ENCODE data around the gene ADGRG6. TPM values are rescaled to one million over a fixed set of nuclear protein-coding genes. Genes with fewer than 3 reads are reported as not detected.

Gene ADGRG6
- total and polyA plus RNA-seq, 2 donors (not counting 3 experiments of a cell fraction or from before 2014, with no cell fraction given) = 99.3 to 166 TPM

DNA sequence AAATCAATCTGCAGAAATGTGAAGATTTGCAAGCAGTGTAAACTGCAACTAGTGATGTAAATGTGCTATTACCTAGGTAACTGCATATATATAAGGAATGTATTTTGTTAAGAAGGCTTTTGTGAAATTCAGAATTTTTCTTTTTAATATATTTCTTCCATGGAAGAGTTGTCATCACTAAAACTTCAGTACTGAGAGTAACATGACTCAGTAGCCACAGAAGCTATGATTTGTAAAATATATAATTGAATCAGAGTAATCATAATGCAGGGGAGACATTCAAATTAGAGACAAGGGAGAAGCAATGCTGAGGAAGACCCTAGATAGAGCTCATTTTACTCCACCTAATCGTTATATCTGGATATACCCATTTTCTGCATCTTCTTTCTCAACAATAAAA lies 141.7 kb downstream of the ADGRG6 start:
- no TSS peak for BruUV-seq (replicated peaks)
- Histone ChIP-seq H3K4me2 (ENCODE audit: insufficient read depth, low read length) (no peak overlapping the region), H3K9me3 (replicated peaks; ENCODE audit: control insufficient read depth, insufficient read depth, low read length) (no peaks in the 10 kb centered on the region), H3K27me3 (ENCODE audit: control insufficient read depth in 2 of 2, insufficient read depth in 2 of 2, low read length in 2 of 2) (no peaks in the 10 kb centered on the region), H3K27ac (ENCODE audit: insufficient read depth, low read depth, low read length) (no peak overlapping the region), H3K9ac (replicated peaks; ENCODE audit: extremely low read depth, insufficient read depth, low read length) (no peak overlapping the region), H2AFZ (ENCODE audit: low read depth, low read length) (no peak overlapping the region), H3K4me3 (replicated peaks in 1 of 3; ENCODE audit: insufficient read depth in 1 of 3, low read depth in 1 of 3, low read length in 3 of 3) (no peak overlapping the region), H3K4me1 (ENCODE audit: control insufficient read depth, extremely low read depth, insufficient read depth, low read length) (no peaks in the 10 kb centered on the region), H3K79me2 (ENCODE audit: control insufficient read depth, insufficient read depth, low read length) (no peaks in the 10 kb centered on the region), H4K20me1 (replicated peaks; ENCODE audit: control insufficient read depth, extremely low read depth, insufficient read depth, low read length) (no peaks in the 10 kb centered on the region), H3K36me3 (ENCODE audit: control insufficient read depth in 2 of 2, extremely low read depth in 1 of 2, insufficient read depth in 2 of 2, low read length in 2 of 2) (peaks cover 13 to 26% of the 10 kb centered on the region in 2 experiments), H3K9me1 (replicated peaks; ENCODE audit: control insufficient read depth, extremely low read depth, insufficient read depth, low read length) (no peaks in the 10 kb centered on the region)
- CTCF ChIA-PET = interaction anchor here (1.5 kb wide), 1 partner anchor 288 kb away, joined by 3 read pairs; no protein-coding TSS in a partner anchor
- no peak for TF ChIP-seq MYC (IDR thresholded peaks at IDR 0.05; ENCODE audit: low read depth, low read length)
- no peak for TF ChIP-seq POLR2A (IDR thresholded peaks at IDR 0.05; ENCODE audit: low read depth, low read length)
- no peak for TF ChIP-seq GATA2 (IDR thresholded peaks at IDR 0.05; ENCODE audit: insufficient read depth, insufficient read length, low read depth, low read length)
- TF ChIP-seq JUN (IDR thresholded peaks at IDR 0.05; ENCODE audit: borderline replicate concordance, insufficient read depth, insufficient read length, low read depth) = no peak
- TF ChIP-seq EZH2 (IDR thresholded peaks at IDR 0.05; ENCODE audit: borderline replicate concordance, low read depth, low read length, severe bottlenecking) = no peak
- TF ChIP-seq POLR2AphosphoS5 (IDR thresholded peaks at IDR 0.05; ENCODE audit: insufficient read depth, low read depth, low read length) = no peak
- TF ChIP-seq, protein P1, sequence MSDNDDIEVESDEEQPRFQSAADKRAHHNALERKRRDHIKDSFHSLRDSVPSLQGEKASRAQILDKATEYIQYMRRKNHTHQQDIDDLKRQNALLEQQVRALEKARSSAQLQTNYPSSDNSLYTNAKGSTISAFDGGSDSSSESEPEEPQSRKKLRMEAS (IDR thresholded peaks at IDR 0.05; ENCODE audit: insufficient read depth, insufficient read length) = no peak
- DNase-seq (ENCODE audit: low read depth, low spot score) (no peak), FAIRE-seq (no peak)
- intact Hi-C loops (cut with micrococcal nuclease) (no loop called here), dilution Hi-C loops (cut with MboI; ENCODE audit: extremely low pct_ligation_motif_present, low sequenced_read_pairs) (no loop called here)
- POLR2A ChIA-PET = no interaction called here

DNA sequence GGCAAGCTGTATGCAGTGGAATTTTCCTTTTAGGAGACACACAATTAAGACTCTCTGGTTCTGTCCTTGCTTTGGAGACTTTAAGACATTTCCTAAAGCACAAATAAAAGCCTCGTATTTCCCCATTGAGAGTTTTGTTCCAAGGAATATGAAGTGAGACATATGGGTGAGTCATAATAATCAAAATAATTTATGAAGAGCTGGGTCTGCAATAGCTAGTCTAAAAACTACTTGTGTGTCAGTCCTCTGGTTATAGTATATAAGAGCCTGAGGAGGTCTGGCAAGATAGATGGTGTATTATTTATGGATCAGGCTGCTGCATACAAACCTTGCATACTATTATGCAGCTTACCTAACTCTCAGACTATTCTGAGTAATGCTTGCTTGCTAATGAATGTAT lies 142.6 kb downstream of the ADGRG6 start:
- ChIA-PET CTCF (interaction anchor here (1.0 to 1.5 kb wide), 4 partner anchors 8 to 288 kb away, joined by 3 to 4 read pairs (median 3); no protein-coding TSS in a partner anchor), POLR2A (no interaction called here)
- H3K9ac ChIP-seq (replicated peaks; ENCODE audit: extremely low read depth, insufficient read depth, low read length) = no peak overlapping the region
- TF ChIP-seq GATA2 (IDR thresholded peaks at IDR 0.05; ENCODE audit: insufficient read depth, insufficient read length, low read depth, low read length) (no peak), FOS (IDR thresholded peaks at IDR 0.05; ENCODE audit: borderline replicate concordance, insufficient read depth, low read length) (peak; percentile 20), POLR2AphosphoS5 (IDR thresholded peaks at IDR 0.05; ENCODE audit: insufficient read depth, low read depth, low read length) (no peak)
- peaks cover 9 to 27% of the 10 kb centered on the region in 2 experiments for H3K36me3 ChIP-seq (ENCODE audit: control insufficient read depth in 2 of 2, extremely low read depth in 1 of 2, insufficient read depth in 2 of 2, low read length in 2 of 2)
- no peak for DNase-seq (ENCODE audit: low read depth, low spot score)
- H3K4me1 ChIP-seq (ENCODE audit: control insufficient read depth, extremely low read depth, insufficient read depth, low read length) = no peaks in the 10 kb centered on the region
- BruUV-seq (replicated peaks) = no TSS peak
- no peaks in the 10 kb centered on the region for H3K9me3 ChIP-seq (replicated peaks; ENCODE audit: control insufficient read depth, insufficient read depth, low read length)
- no peaks in the 10 kb centered on the region for H3K79me2 ChIP-seq (ENCODE audit: control insufficient read depth, insufficient read depth, low read length)
- H4K20me1 ChIP-seq (replicated peaks; ENCODE audit: control insufficient read depth, extremely low read depth, insufficient read depth, low read length) = no peaks in the 10 kb centered on the region
- no peak overlapping the region for H3K27ac ChIP-seq (ENCODE audit: insufficient read depth, low read depth, low read length)
- H3K4me2 ChIP-seq (ENCODE audit: insufficient read depth, low read length) = no peak overlapping the region
- no peak for FAIRE-seq
- no peak overlapping the region for H3K4me3 ChIP-seq (replicated peaks in 1 of 3; ENCODE audit: insufficient read depth in 1 of 3, low read depth in 1 of 3, low read length in 3 of 3)
- H3K9me1 ChIP-seq (replicated peaks; ENCODE audit: control insufficient read depth, extremely low read depth, insufficient read depth, low read length) = no peaks in the 10 kb centered on the region
- no peaks in the 10 kb centered on the region for H3K27me3 ChIP-seq (ENCODE audit: control insufficient read depth in 2 of 2, insufficient read depth in 2 of 2, low read length in 2 of 2)
- intact Hi-C loops (cut with micrococcal nuclease) (no loop called here), dilution Hi-C loops (cut with MboI; ENCODE audit: extremely low pct_ligation_motif_present, low sequenced_read_pairs) (no loop called here)
- no peak overlapping the region for H2AFZ ChIP-seq (ENCODE audit: low read depth, low read length)

All from endothelial cell of umbilical vein (primary cell).